HG03103 (cell line): ENCODE data around the gene PDE4B.
A peak's percentile ranks its signal among the peaks of the same experiment; 100 is the strongest.
"Not testable (repeated sequence)": the region's sequence is repeated elsewhere in the genome, so short reads cannot be mapped to it uniquely, and the experiment has no call there.

ENCODE experiments used
- ATAC-seq: cut with Tn5 transposase; IDR thresholded peaks from one replicate; pipeline ENCODE4 v1.9.1; 2021; ENCODE audit warnings: low read depth; ENCODE audit not compliant: unreplicated experiment

Gene PDE4B

DNA sequence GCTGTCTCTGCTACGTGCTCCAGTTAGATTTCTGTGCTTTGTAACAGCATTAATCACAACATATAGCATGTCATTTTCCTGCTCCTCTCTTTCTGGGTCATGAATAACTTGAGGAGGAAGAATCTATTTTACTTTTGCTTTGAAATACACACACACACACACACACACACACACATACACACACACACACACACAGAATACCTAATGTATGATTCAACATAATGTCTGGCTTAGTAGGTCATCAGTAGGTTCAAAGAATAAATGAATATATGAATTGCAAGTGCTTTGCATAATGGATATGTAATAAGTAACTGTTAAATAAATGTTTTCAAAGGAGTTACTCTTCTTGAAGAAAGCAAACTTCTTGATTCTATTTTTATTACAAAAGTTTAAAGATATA, 249.0 kb downstream of the PDE4B start:
- ATAC-seq, result no peak

DNA sequence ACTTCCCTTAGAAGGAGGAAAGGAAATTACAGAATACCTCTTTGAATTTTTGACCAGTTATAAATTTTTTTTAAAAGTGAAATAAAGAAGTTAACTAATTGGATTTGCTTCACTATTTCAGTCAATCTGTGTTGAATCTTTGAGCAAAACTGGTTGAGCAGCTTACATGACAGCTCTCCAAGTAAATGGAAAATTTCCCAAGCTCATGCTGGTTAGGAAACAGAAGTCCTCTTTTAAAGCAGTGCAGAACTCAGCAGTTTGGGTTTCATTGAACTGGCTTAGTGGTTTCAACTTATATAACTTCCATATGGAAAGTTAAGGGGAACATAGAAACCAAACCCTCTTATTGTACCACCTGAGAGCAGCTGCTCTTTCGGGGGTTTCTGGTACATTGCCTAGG, 250.5 kb downstream of the PDE4B start:
- no peak for ATAC-seq

DNA sequence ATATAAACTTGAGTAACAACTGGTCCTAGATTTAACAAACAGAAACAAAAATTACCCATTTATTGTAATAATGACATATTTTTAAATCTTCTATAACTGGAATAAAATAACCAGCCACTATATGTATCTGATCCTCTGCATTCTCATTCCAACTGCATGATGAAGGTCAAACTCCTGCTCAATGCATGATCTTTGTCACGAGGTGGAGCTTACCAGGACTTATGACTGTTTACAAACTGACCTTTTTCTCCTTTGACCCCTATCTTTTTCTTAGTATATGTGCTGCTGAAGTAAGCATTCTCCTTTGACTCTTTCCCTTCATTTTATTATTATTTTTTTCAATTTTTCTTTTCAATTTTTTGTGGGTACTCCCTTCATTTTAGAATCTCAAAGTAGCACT, 252.2 kb downstream of the PDE4B start:
- ATAC-seq, result no peak

DNA sequence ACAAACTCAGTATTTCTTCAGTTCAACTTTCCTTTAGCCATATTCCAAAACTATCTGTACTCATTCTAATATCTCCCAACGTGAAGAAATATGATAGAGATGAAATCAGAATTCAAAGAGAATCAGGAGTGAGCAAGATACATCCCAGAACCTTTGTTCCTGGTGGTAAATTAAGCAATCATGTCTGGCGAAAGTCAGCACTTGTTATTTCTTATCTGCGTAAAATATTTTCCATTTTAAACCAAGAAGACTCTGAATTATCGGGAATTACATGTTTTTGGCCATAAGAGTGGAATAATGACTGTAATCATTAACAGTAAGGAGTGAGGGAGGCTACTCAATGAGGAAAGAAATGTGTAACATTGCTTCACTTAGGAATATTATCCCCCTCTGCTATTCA, 253.7 kb downstream of the PDE4B start:
- ATAC-seq, result no peak

DNA sequence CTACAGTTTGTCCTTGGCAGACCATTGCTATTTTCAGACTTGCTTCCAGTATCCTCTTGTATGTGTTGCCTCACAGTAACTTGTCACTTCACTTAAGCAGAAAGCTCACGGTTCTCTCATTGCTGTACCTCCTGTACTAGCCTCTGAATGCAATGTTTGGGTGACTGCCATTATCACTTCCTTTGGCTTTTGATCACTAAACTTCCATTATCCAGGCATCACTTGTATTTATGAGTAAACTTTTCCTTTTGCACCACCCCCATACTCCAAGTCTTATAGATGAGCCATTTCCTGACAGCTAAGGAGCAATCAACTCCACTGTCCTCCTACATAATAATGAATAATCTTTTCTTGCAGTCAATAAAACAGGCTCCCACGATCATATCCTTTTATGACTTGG, 255.3 kb downstream of the PDE4B start:
- ATAC-seq, result no peak

DNA sequence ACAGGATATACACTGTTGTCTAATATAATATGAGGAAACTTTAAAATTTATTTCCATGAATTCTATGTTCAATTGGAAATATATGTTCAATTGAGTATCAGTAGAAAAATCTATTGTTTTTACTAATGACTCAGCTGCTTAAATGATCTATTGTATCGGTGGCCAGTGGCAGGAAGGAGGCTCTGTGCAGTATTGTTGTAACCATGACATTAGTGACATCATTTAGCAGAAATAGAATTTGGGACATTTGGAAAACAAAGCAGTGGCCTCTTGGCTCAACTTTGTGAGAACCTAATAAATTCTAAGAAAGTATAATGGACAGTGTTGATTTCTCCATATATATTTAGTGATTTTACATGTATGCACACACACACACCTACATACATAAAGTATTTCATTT, 257.4 kb downstream of the PDE4B start:
- ATAC-seq, result no peak

DNA sequence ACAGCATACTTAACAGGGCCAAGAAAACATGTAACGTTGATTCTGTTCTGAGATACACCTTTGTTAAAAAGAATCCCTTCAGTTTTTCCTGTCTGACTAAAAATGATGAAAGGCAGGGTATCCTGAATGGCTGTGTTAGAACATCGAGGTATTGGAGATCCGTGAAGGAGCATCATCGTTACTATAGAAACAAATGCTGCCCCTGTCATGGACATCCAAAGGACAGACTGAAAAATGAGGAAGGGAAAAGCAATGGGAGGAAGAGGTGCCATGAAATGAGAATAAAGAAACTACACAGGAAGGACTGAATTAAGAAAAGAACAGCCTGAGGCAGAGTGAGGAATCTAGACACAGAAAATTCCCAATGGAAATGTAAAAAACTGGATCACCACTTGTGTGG, 257.9 kb downstream of the PDE4B start:
- no peak for ATAC-seq

DNA sequence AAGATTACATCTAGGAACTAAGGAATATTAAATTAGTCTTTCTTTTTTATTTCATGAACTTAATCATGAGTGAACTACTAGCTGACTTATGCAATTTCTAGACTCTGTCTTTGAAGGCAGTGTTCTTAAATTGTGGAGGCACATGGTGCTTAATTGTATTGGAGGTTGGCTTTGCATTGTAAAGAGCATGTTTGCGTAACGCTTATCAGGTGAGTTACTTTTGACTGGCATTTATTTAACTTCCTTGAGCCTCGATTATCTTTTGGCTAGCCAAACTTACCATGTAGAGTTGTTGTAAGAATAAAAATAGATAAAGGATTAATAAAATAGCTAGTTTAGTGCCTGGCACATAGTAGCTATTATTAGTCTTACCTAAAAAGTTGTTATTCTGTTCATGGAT, 262.4 kb downstream of the PDE4B start:
- no peak for ATAC-seq

DNA sequence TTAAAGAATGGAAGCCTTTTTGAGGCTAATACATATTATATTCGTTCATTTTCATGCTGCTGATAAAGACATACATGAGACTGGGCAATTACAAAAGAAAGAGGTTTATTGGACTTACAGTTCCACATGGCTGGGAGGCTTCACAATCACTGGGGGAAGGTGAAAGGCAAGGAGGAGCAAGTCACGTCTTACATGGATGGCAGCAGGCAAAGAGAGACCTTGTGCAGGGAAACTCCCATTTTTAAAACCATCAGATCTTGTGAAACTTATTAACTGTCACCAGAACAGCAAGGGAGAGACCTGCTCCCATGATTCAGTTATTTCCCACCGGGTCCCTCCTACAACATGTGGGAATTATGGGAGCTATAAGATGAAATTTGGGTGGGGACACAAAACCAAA, 264.8 kb downstream of the PDE4B start:
- not testable (repeated sequence) for ATAC-seq

DNA sequence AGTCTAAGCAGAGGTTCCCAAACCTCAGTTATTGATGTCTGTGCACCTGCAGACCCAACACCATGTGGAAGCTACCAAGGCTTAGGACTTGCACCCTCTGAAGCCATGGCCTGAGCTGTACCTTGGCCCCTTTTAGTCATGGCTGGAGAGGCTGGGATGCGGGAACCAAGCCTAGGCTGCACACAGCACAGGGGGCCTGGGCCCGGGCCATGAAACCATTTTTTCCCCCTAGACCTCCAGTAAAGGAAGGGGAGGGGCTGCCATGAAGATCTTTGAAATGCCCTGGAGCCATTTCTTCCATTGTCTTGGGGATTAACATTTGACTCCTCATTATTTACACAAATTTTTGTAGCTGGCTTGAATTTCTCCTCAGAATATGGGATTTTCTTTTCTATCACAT, 265.9 kb downstream of the PDE4B start:
- ATAC-seq, result no peak

DNA sequence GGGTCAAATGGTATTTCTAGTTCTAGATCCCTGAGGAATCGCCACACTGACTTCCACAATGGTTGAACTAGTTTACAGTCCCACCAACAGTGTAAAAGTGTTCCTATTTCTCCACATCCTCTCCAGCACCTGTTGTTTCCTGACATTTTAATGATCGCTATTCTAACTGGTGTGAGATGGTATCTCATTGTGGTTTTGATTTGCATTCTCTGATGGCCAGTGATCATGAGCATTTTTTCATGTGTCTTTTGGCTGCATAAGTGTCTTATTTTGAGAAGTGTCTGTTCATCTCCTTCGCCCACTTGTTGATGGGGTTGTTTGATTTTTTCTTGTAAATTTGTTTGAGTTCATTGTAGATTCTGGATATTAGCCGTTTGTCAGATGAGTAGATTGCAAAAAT, 274.5 kb downstream of the PDE4B start:
- ATAC-seq, result not testable (repeated sequence)

DNA sequence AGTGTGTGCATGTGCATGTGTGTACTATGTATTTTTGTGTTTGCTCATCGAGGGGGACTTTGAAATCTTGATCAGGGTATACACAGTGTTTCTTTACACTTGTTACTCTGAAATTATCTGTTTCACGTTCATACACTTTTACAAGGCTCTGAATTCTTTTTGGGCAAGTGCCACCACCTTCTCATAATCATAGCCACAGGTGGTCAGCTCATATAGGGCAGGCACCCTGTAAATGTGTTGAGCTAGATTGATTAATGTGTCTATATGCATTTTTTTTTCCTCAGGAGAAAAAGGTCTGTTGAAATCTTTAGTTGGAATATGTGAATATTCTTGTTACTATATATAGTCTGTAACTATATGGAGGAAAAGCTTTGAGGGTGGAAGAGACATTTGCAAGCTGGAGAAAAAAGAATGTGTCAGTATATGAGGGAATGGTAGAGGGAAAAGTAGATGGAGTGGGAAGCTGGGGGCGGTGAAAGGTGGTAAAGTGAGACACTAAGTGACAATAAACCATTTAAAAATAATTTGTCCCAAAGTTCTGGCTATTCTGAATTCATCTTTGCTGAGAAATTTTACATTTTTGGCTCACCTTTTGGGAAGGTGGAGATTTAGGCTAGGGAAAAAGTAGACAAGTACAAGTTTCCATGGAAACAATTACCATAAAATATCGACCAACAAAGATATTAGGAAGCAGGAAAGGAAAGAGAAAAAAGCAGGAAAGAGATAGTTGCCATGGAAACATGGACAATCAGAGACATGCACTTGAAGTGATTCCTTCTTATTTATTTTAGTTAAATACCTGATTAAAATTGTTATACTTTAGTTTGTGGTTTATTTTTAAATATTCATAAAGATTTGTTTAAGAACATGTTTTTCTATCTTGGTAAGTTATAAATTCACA, 277.5 kb downstream of the PDE4B start:
- no peak for ATAC-seq

DNA sequence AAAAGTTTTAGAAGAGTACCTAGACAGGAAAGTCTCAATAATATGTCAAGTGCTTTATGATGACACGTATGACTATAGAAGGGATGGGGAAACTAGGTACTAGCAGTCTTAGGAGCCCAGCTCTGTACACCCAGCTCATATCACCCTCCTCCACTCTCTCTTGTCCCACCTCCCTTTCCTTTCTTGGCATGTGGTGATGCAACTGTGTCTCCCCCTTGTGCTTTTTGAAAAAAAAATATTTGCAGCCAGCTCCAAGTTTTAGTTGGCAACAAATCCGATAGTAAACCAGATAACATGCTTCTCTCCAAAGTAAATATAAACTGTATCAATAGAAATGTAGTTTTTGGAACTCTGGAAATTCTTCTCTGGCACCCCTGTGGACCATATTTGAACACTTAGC, 280.7 kb downstream of the PDE4B start:
- no peak for ATAC-seq

DNA sequence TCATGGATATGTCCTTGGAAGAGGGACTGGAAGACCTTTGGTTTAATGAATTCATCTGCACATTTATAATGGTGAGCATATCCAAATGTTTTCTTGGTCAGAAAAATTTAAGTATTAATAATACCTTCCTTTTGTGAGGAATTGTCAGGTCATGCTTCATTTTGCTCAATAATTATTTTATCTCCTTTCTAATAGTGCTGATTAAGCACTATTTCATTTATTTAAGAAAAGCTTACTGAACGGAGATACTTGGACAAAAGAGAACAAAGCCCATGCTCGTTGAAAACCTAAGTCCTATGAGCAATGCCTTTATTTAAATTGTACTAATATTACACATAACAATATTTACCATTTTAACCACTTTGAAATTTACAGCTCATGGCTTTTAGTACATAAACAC, 281.5 kb downstream of the PDE4B start:
- no peak for ATAC-seq

DNA sequence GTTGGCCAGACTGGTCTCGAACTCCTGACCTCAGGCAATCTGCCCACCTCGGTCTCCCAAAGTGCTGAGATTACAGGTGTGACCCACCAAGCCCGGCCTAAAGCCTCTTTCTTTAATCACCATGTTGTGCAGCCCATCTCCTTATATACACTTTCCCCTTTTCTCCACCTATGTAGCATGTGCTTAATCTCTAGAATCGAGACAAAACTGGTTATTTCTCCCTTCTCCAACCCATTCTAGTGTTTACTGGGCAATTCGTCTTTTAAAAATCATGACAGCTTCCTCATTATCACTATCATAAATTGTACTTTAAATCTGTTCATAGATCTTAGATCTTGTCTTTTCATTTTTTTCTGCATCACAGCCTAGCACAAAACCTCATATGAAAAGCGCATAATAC, 285.7 kb downstream of the PDE4B start:
- no peak for ATAC-seq

DNA sequence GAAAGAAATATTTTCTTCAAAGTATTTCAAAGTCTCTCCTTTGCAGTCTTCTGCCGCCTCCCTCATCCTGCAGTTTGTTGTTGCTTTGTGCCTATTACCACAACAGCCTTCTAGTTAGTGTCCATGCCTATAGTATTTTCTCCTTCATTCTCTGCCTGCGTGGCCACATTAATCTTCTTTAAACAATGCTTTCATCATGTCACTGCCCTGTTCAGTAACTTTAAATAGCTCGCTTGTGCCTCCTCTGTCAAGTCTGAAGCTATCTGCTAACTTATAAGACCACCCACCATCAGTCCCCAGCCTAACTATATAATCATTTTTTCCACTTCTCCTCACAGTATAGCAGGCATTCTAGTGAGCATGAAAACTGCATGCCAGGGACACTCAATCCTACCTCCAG, 290.3 kb downstream of the PDE4B start:
- ATAC-seq, result no peak

DNA sequence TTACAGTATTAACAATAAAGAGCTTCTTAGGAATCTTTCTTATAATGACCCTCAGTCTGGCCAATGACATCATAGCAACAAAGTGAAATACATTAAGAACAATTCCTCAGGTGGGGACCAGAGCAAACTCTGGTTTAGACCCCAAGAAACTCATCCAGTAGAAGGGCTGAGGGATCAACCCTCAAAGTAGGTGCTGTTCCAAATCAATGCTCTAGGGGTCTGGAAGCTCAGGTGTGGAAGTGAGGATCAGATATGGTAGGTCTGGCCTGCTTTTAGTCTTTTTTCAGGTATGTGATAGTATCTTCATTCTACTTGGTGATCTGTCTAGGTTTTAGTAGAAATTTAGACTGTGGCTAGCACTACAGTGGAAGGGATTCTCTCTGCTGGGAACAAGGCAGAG, 291.7 kb downstream of the PDE4B start:
- ATAC-seq, result peak; percentile 44

DNA sequence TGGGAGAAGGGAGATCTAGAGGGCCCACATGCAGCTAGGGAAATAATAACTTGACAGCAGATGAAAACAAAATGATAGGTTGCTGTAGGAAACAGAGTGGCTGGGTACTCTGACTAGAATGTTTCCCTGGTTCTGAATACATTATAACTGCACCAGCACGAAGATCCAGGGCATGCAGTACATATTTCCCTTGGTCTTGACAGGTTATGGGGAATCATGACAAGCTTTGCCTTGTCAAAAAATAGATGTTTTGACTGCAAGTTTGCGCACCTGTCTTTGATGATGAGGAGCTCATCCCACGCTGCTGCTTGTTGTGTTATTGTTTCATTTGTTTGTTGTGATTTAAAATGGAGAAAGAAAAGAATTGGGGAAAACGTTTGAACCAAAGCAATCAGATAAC, 292.9 kb downstream of the PDE4B start:
- ATAC-seq, result no peak

DNA sequence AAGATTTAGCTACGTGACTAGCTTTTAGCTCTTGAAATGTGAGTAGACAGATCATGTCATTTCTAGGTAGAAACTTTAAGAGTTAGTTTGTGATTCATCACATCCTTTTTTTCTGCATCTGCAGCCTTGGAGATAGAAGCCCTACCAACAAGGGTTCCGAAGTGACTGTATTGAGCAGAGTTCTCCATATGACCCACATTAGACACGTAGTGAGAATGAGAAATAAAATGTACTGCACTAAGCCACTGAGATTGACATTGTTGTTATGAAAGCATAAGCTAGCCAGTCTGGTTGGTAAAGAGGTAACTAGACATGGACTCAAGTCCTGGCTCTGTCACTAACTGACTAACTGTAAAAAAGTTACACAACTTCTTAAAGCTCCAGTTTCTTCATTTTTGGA, 296.1 kb downstream of the PDE4B start:
- no peak for ATAC-seq

DNA sequence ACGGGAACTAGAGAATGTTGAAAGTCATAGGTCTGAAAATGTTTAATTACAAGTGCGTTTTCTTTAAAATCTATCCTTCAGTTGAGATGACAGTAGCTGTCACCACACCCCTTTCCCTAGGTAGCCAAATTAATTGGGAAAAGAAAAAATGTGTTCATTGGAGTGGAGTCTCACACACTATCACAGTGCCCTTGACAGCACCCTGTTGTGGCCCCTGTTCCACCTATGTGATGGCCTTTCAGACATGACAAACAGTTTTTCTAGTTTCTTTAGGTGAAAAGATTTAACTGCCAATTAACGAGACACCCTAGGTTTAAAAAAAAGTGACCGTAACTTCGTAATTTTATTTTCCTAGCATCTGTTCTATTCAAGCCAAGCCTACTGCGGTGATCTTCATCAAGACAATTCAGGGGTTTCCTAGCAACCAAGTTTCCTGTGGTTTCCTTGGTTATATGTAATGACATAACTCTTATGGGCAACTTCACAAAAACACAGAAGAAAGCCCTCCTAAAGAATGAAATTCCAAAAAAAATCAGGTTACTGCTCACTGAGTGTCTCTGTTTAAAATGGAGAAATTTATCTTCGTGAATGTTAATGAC, 298.3 kb downstream of the PDE4B start:
- ATAC-seq, result no peak

DNA sequence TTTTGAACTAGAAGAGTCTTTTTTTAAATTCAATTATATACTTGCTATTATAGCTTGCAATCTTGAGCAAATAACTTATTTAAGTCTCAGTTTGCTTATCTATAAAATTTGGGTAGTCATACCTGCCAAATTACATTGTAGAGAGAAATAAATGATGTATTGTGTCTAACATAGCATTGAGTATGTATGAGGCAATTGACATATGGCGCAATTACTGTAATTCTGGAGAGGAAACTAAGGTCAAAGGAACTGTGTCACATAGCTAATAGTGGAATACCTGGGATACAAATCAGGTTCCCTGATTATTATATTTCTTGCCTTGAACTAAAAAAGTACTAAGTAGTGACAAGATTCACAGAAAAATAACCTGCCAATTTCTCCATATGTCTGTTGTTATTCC, 302.5 kb downstream of the PDE4B start:
- ATAC-seq, result no peak

DNA sequence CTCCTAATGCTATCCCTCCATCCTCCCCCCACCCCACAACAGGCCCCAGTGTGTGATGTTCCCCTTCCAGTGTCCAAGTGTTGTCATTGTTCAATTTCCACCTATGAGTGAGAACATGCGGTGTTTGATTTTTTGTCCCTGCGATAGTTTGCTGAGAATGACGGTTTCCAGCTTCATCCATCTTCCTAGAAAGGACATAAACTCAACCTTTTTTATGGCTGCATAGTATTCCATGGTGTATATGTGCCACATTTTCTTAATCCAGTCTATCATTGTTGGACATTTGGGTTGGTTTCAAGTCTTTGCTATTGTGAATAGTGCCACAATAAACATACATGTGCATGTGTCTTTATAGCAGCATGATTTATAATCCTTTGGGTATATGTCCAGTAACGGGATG, 308.3 kb downstream of the PDE4B start:
- not testable (repeated sequence) for ATAC-seq
